HCT116 (cell line): ENCODE measurements around the gene ABHD17B. TPM values are rescaled to one million over a fixed set of nuclear protein-coding genes. Genes with fewer than 3 reads are reported as not detected.

Experiments
- ATAC-seq: fragments of 200-7000 bp; cut with Tn5 transposase; 2 replicates; pipeline ENCODE4 v1.9.1; 2020; ENCODE audit warnings: mild to moderate bottlenecking, moderate library complexity
- BruUV-seq: library from RNA; stranded (reverse); fragments of 400-500 nt; replicated peaks from 2 replicates; lab custom pipeline; 2021; lab: Mats Ljungman, UMichigan
- CTCF ChIA-PET: fragments of 300-600 bp; sonication (Branson Sonifier 250); formaldehyde crosslinking; loops from one replicate; lab custom pipeline; 2021; ENCODE audit warnings: antibody characterized with exemption; lab: Charles Lee
- POLR2A ChIA-PET: fragments of 300-600, 350-600 bp; sonication (Branson Sonifier 250); formaldehyde crosslinking; loops from one replicate; lab custom pipeline; 2021; ENCODE audit warnings: antibody characterized with exemption; lab: Charles Lee
- RAD21 ChIA-PET, 2 experiments: fragments of 300-600 bp; sonication (Branson Sonifier 250); formaldehyde crosslinking; loops; one replicate each; lab custom pipeline; 2023; ENCODE audit warnings: low total read pairs in 2 of 2; ENCODE audit not compliant: uncharacterized antibody in 2 of 2, unreplicated experiment in 2 of 2, low non-redundant PET in 1 of 2; lab: Charles Lee
- DNase-seq: peaks from one replicate; pipeline ENCODE4 v3.0.0-alpha.2; 2010; ENCODE audit warnings: low read depth, low spot score
- H2AFZ ChIP-seq: fragments of 200-600 bp; shearing (Covaris generic), sonication (generic); 2 replicates; pipeline ENCODE4 v1.6.1; 2017; ENCODE audit warnings: low read depth, mixed run types, mixed read lengths, antibody characterized with exemption, low read length; ENCODE audit not compliant: poor library complexity, severe bottlenecking
- H3K27ac ChIP-seq: 2 replicates; pipeline ENCODE4 v1.5.1; 2012; ENCODE audit warnings: low read depth, low read length
- H3K27me3 ChIP-seq: fragments of 200-600 bp; sonication (generic); 2 replicates; pipeline ENCODE4 v1.6.1; 2016; ENCODE audit warnings: mixed run types, low read length, mixed read lengths; ENCODE audit not compliant: insufficient read depth
- H3K36me3 ChIP-seq, 2 experiments: fragments of 200-500 bp in 1 of 2; fragments of 200-600 bp in 1 of 2; sonication (Bioruptor generic) in 1 of 2; sonication (generic) in 1 of 2; 2 replicates each; pipeline versions ENCODE4 v1.5.1 to v1.6.1; 2014 to 2016; ENCODE audit warnings: low read length in 2 of 2, inconsistent platforms in 1 of 2, mixed read lengths in 1 of 2, mixed run types in 1 of 2; ENCODE audit not compliant: insufficient read depth in 2 of 2, control insufficient read depth in 1 of 2
- H3K4me1 ChIP-seq, 2 experiments: fragments of 200-600 bp in 1 of 2; sonication (generic) in 1 of 2; 2 replicates each; pipeline versions ENCODE4 v1.5.1 to v1.6.1; 2012 to 2017; ENCODE audit warnings: low read length in 2 of 2, inconsistent platforms in 1 of 2, mild to moderate bottlenecking in 1 of 2, mixed read lengths in 1 of 2, mixed run types in 1 of 2, moderate library complexity in 1 of 2; ENCODE audit not compliant: insufficient read depth in 2 of 2, control insufficient read depth in 1 of 2
- H3K4me2 ChIP-seq: fragments of 200-600 bp; sonication (generic); 2 replicates; pipeline ENCODE4 v1.6.1; 2017; ENCODE audit warnings: mixed run types, low read length, mixed read lengths
- H3K4me3 ChIP-seq, 2 experiments: fragments of 200-600 bp in 1 of 2; sonication (generic) in 1 of 2; replicated peaks in 1 of 2; 2 replicates each; pipeline ENCODE4 v1.5.1; 2011 to 2016; ENCODE audit warnings: low read length in 2 of 2, control low read depth in 1 of 2, low read depth in 1 of 2, mild to moderate bottlenecking in 1 of 2, mixed read lengths in 1 of 2, mixed run types in 1 of 2
- H3K79me2 ChIP-seq: fragments of 200-600 bp; sonication (generic); 2 replicates; pipeline ENCODE4 v1.6.1; 2017; ENCODE audit warnings: mild to moderate bottlenecking, mixed run types, low read length, moderate library complexity, mixed read lengths; ENCODE audit not compliant: insufficient read depth
- H3K9ac ChIP-seq: fragments of 200-600 bp; sonication (generic); 2 replicates; pipeline ENCODE4 v1.6.1; 2016; ENCODE audit warnings: low read length, mixed read lengths
- H3K9me2 ChIP-seq: fragments of 200-600 bp; sonication (generic), shearing (Covaris generic); 2 replicates; pipeline ENCODE4 v1.6.1; 2017; ENCODE audit warnings: mixed run types, mild to moderate bottlenecking, moderate library complexity; ENCODE audit not compliant: insufficient read depth
- H3K9me3 ChIP-seq, 2 experiments: fragments of 200-500 bp in 1 of 2; fragments of 200-600 bp in 1 of 2; sonication (Bioruptor generic) in 1 of 2; sonication (generic) in 1 of 2; 2 replicates each; pipeline ENCODE4 v1.6.1; 2014 to 2017; ENCODE audit warnings: low read length in 2 of 2, mixed read lengths in 2 of 2, inconsistent platforms in 1 of 2, low read depth in 1 of 2, mild to moderate bottlenecking in 1 of 2, mixed run types in 1 of 2, moderate library complexity in 1 of 2; ENCODE audit not compliant: control insufficient read depth in 1 of 2, insufficient read depth in 1 of 2
- H4K20me1 ChIP-seq: fragments of 200-600 bp; sonication (generic), shearing (Covaris generic); 2 replicates; pipeline ENCODE4 v1.6.1; 2017; ENCODE audit warnings: mixed run types, mild to moderate bottlenecking, moderate library complexity; ENCODE audit not compliant: insufficient read depth
- CBX3 ChIP-seq: IDR thresholded peaks from 2 replicates; pipeline ENCODE4 v1.6.1; 2012; ENCODE audit warnings: low read depth
- EZH2 ChIP-seq: fragments of 200-600 bp; sonication (generic); IDR thresholded peaks from 2 replicates; pipeline ENCODE4 v1.6.1; 2017; ENCODE audit warnings: antibody characterized with exemption, mixed run types
- EZH2phosphoT487 ChIP-seq: fragments of 200-600 bp; IDR thresholded peaks from 2 replicates; pipeline ENCODE4 v1.6.1; 2018; ENCODE audit warnings: antibody characterized with exemption, borderline replicate concordance
- intact Hi-C: fragments of 100-400 bp; cut with micrococcal nuclease; formaldehyde crosslinking; loops from 2 replicates; pipeline ENCODE4 v1.10.0; 2022
- total RNA-seq: library from RNA; stranded (reverse); gene quantifications from one replicate; pipeline ENCODE4 v1.2.1, GENCODE V29; 2021; ENCODE audit not compliant: unreplicated experiment
- TF ChIP-seq, protein P1 (sequence below): IDR thresholded peaks from 2 replicates; pipeline ENCODE4 v1.6.1; 2012

Gene ABHD17B
- total RNA-seq, 1 experiment from 2014 or later, result 17.0 TPM

DNA sequence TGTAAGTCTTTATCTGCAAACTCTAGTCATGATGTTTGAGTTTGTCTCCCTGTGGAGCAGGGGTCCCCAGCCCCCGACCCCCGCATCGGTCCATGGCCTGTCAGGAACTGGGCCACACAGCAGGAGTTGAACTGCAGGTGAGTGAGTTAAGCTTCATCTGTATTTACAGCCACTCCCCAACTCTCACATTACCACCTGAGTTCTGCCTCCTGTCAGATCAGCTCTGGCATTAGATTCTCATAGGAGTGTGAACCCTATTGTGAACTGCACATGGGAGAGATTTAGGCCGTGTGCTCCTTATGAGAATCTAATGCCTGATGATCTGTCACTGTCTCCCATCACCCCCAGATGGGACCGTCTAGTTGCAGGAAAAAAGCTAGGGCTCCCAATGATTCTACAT, 7.4 kb upstream of the ABHD17B start:
- H3K4me1 ChIP-seq, result no peaks in the 10 kb centered on the region
- ChIA-PET POLR2A (no interaction called here), RAD21 (no interaction called here), CTCF (no interaction called here)
- ATAC-seq (no peak), DNase-seq (no peak)
- no peak overlapping the region for H3K9ac ChIP-seq
- peaks cover 3% of the 10 kb centered on the region; the same call in 1 of the 2 replicates for H4K20me1 ChIP-seq
- H3K27ac ChIP-seq, result no peak overlapping the region
- no peaks in the 10 kb centered on the region for H3K9me3 ChIP-seq
- no peaks in the 10 kb centered on the region for H3K36me3 ChIP-seq
- H3K27me3 ChIP-seq, result no peaks in the 10 kb centered on the region
- no peak overlapping the region for H3K4me3 ChIP-seq
- H3K9me2 ChIP-seq, result no peaks in the 10 kb centered on the region
- peaks cover 60% of the 10 kb centered on the region for H3K79me2 ChIP-seq
- no peak overlapping the region for H2AFZ ChIP-seq
- TF ChIP-seq, protein P1, sequence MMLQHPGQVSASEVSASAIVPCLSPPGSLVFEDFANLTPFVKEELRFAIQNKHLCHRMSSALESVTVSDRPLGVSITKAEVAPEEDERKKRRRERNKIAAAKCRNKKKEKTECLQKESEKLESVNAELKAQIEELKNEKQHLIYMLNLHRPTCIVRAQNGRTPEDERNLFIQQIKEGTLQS, result no peak
- TF ChIP-seq EZH2, result no peak
- BruUV-seq, result no TSS peak
- no peak overlapping the region for H3K4me2 ChIP-seq
- intact Hi-C loops, result no loop called here

DNA sequence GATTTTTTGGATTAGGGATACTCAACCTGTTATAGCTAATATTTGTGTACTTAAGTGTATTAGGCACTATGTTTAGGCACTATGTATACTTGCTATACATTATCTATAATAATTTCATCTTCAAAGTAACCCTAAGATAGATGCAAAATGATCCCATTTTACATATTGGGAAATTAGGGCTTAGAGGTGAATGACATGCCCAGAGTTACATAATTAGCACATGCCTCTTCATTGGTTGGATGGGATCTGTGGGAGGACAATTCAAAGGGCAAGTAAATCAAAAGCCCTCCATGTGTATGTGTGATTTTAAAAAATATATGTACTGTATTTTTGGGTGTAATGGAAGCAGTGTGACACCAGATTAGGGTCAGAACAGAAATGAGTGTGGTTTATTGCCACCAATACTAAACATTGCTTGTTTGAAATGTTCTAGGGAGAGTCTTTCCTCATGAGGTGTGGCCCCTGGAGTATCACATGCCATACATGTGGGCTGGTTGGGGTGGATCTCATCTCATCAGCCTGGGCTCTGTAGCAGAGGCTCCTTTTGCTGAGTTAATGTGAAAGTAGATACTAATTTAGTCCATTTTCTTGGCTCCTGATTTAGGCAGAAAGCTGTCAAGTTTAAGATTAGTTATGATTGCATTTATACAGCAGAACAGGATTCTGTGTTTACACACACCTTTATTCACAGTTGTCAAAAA, 6.0 kb upstream of the ABHD17B start:
- TF ChIP-seq EZH2phosphoT487, result no peak
- TF ChIP-seq CBX3, result no peak
- CTCF ChIA-PET, result no interaction called here
- POLR2A ChIA-PET, result no interaction called here

More for the DNA sequence above, 6.0 kb upstream of the ABHD17B start:
- H3K9me3 ChIP-seq, result no peaks in the 10 kb centered on the region
- ATAC-seq (no peak), DNase-seq (no peak)
- BruUV-seq, result no TSS peak
- intact Hi-C loops, result no loop called here
- no peak overlapping the region for H3K9ac ChIP-seq
- no peaks in the 10 kb centered on the region for H3K36me3 ChIP-seq
- H3K4me3 ChIP-seq, result no peak overlapping the region
- H4K20me1 ChIP-seq, result peaks cover 3% of the 10 kb centered on the region; the same call in 1 of the 2 replicates
- H2AFZ ChIP-seq, result no peak overlapping the region
- peaks cover 0 to 7% of the 10 kb centered on the region in 2 experiments; a peak in 2 of 4 replicates for H3K4me1 ChIP-seq
- H3K9me2 ChIP-seq, result no peaks in the 10 kb centered on the region
- H3K79me2 ChIP-seq, result peaks cover 71% of the 10 kb centered on the region
- no peak overlapping the region for H3K4me2 ChIP-seq
- no peak overlapping the region for H3K27ac ChIP-seq
- H3K27me3 ChIP-seq, result no peaks in the 10 kb centered on the region
- RAD21 ChIA-PET, result no interaction called here
